ENCODE measurements around the gene OLA1.

The OLA1 gene

GRCh38 chr2:174083843-174084458 is 164.4 kb downstream of the OLA1 start:
- no peak overlapping the region for H4K8ac ChIP-seq (ENCODE audit: low read depth, low read length)
- no peak overlapping the region for H3K4ac ChIP-seq (ENCODE audit: low read depth, low read length)
- H3K9ac ChIP-seq (ENCODE audit: low read length), result no peak overlapping the region
- no peak overlapping the region for H2AK5ac ChIP-seq (ENCODE audit: low read length)
- no peak overlapping the region for H2BK5ac ChIP-seq (ENCODE audit: low read length)
- no peak overlapping the region for H4K5ac ChIP-seq (ENCODE audit: low read length)
- H3K56ac ChIP-seq (ENCODE audit: low read length), result no peak overlapping the region
- H3K4me3 ChIP-seq (ENCODE audit: low read length), result no peak overlapping the region
- no peak overlapping the region for H3K4me2 ChIP-seq (ENCODE audit: low read length)
- H3K18ac ChIP-seq (ENCODE audit: low read length), result no peak overlapping the region
- DNase-seq, result no peak
- no peaks in the 10 kb centered on the region for H3K79me1 ChIP-seq (ENCODE audit: low read length)
- H2BK120ac ChIP-seq (ENCODE audit: low read depth, low read length), result no peak overlapping the region
- WGBS (ENCODE audit: extremely low coverage, insufficient coverage, low lambda C conversion rate), result no CpG with 5 or more reads among the region's 3 CpGs
- no peaks in the 10 kb centered on the region for H3K4me1 ChIP-seq (ENCODE audit: control insufficient read depth, low read depth, low read length)
- H3K23ac ChIP-seq (ENCODE audit: low read length), result no peak overlapping the region
- H2BK15ac ChIP-seq (replicated peaks; ENCODE audit: low read depth), result no peak overlapping the region
- no peaks in the 10 kb centered on the region for H3K79me2 ChIP-seq (ENCODE audit: control insufficient read depth, insufficient read depth, low read length)
- H3K27ac ChIP-seq (ENCODE audit: low read depth, low read length), result no peak overlapping the region
- H3K36me3 ChIP-seq (ENCODE audit: control insufficient read depth, insufficient read depth, low read length), result no peaks in the 10 kb centered on the region
- H3K27me3 ChIP-seq (ENCODE audit: insufficient read depth, low read length, poor library complexity), result no peaks in the 10 kb centered on the region

GRCh38 chr2:174080672-174081121 is 167.6 kb downstream of the OLA1 start:
- Histone ChIP-seq H3K23ac (ENCODE audit: low read length) (no peak overlapping the region), H3K18ac (ENCODE audit: low read length) (no peak overlapping the region), H2BK5ac (ENCODE audit: low read length) (no peak overlapping the region), H2BK120ac (ENCODE audit: low read depth, low read length) (no peak overlapping the region), H3K56ac (ENCODE audit: low read length) (no peak overlapping the region), H3K4me2 (ENCODE audit: low read length) (no peak overlapping the region), H4K5ac (ENCODE audit: low read length) (no peak overlapping the region), H2AK5ac (ENCODE audit: low read length) (no peak overlapping the region), H3K36me3 (ENCODE audit: control insufficient read depth, insufficient read depth, low read length) (no peaks in the 10 kb centered on the region), H4K8ac (ENCODE audit: low read depth, low read length) (no peak overlapping the region), H3K4me1 (ENCODE audit: control insufficient read depth, low read depth, low read length) (no peaks in the 10 kb centered on the region), H3K27ac (ENCODE audit: low read depth, low read length) (no peak overlapping the region), H2BK15ac (replicated peaks; ENCODE audit: low read depth) (no peak overlapping the region), H3K79me1 (ENCODE audit: low read length) (no peaks in the 10 kb centered on the region), H3K27me3 (ENCODE audit: insufficient read depth, low read length, poor library complexity) (no peaks in the 10 kb centered on the region), H3K4me3 (ENCODE audit: low read length) (no peak overlapping the region), H3K4ac (ENCODE audit: low read depth, low read length) (no peak overlapping the region), H3K79me2 (ENCODE audit: control insufficient read depth, insufficient read depth, low read length) (no peaks in the 10 kb centered on the region), H3K9ac (ENCODE audit: low read length) (no peak overlapping the region)
- DNase-seq, result no peak
- no CpG with 5 or more reads among the region's 6 CpGs for WGBS (ENCODE audit: extremely low coverage, insufficient coverage, low lambda C conversion rate)

- Histone ChIP-seq H3K79me2 (ENCODE audit: control insufficient read depth, insufficient read depth, low read length) (no peaks in the 10 kb centered on the region), H3K79me1 (ENCODE audit: low read length) (no peaks in the 10 kb centered on the region), H3K18ac (ENCODE audit: low read length) (no peak overlapping the region), H3K4me3 (ENCODE audit: low read length) (no peak overlapping the region), H2AK5ac (ENCODE audit: low read length) (no peak overlapping the region), H3K27me3 (ENCODE audit: insufficient read depth, low read length, poor library complexity) (no peaks in the 10 kb centered on the region), H4K5ac (ENCODE audit: low read length) (no peak overlapping the region), H2BK15ac (replicated peaks; ENCODE audit: low read depth) (no peak overlapping the region), H3K27ac (ENCODE audit: low read depth, low read length) (no peak overlapping the region), H3K9ac (ENCODE audit: low read length) (no peak overlapping the region), H4K8ac (ENCODE audit: low read depth, low read length) (no peak overlapping the region), H2BK120ac (ENCODE audit: low read depth, low read length) (no peak overlapping the region), H2BK5ac (ENCODE audit: low read length) (no peak overlapping the region), H3K4me2 (ENCODE audit: low read length) (no peak overlapping the region), H3K4me1 (ENCODE audit: control insufficient read depth, low read depth, low read length) (no peaks in the 10 kb centered on the region), H3K4ac (ENCODE audit: low read depth, low read length) (no peak overlapping the region), H3K36me3 (ENCODE audit: control insufficient read depth, insufficient read depth, low read length) (peaks cover 1% of the 10 kb centered on the region), H3K56ac (ENCODE audit: low read length) (no peak overlapping the region), H3K23ac (ENCODE audit: low read length) (no peak overlapping the region)
- DNase-seq, result no peak
Measured at GRCh38 chr2:174078275-174078674, 170.1 kb downstream of the OLA1 start.

- Histone ChIP-seq H3K79me2 (ENCODE audit: control insufficient read depth, insufficient read depth, low read length) (no peaks in the 10 kb centered on the region), H3K4me2 (ENCODE audit: low read length) (no peak overlapping the region), H3K56ac (ENCODE audit: low read length) (no peak overlapping the region), H3K27me3 (ENCODE audit: insufficient read depth, low read length, poor library complexity) (no peaks in the 10 kb centered on the region), H2BK5ac (ENCODE audit: low read length) (no peak overlapping the region), H3K27ac (ENCODE audit: low read depth, low read length) (no peak overlapping the region), H3K4ac (ENCODE audit: low read depth, low read length) (no peak overlapping the region), H3K18ac (ENCODE audit: low read length) (no peak overlapping the region), H4K5ac (ENCODE audit: low read length) (no peak overlapping the region), H3K36me3 (ENCODE audit: control insufficient read depth, insufficient read depth, low read length) (peaks cover 1% of the 10 kb centered on the region), H4K8ac (ENCODE audit: low read depth, low read length) (no peak overlapping the region), H2AK5ac (ENCODE audit: low read length) (no peak overlapping the region), H3K79me1 (ENCODE audit: low read length) (no peaks in the 10 kb centered on the region), H3K23ac (ENCODE audit: low read length) (no peak overlapping the region), H2BK120ac (ENCODE audit: low read depth, low read length) (no peak overlapping the region), H3K4me1 (ENCODE audit: control insufficient read depth, low read depth, low read length) (no peaks in the 10 kb centered on the region), H3K9ac (ENCODE audit: low read length) (no peak overlapping the region), H3K4me3 (ENCODE audit: low read length) (no peak overlapping the region), H2BK15ac (replicated peaks; ENCODE audit: low read depth) (no peak overlapping the region)
- DNase-seq, result no peak
- WGBS (ENCODE audit: extremely low coverage, insufficient coverage, low lambda C conversion rate), result no CpG with 5 or more reads among the region's 1 CpG
Measured at GRCh38 chr2:174076975-174077374, 171.4 kb downstream of the OLA1 start.

GRCh38 chr2:174076040-174076439 is 172.3 kb downstream of the OLA1 start:
- no peak overlapping the region for H2BK15ac ChIP-seq (replicated peaks; ENCODE audit: low read depth)
- H3K9ac ChIP-seq (ENCODE audit: low read length), result no peak overlapping the region
- no peaks in the 10 kb centered on the region for H3K79me1 ChIP-seq (ENCODE audit: low read length)
- H2BK5ac ChIP-seq (ENCODE audit: low read length), result no peak overlapping the region
- no peak overlapping the region for H3K4ac ChIP-seq (ENCODE audit: low read depth, low read length)
- no peak overlapping the region for H3K4me2 ChIP-seq (ENCODE audit: low read length)
- H3K36me3 ChIP-seq (ENCODE audit: control insufficient read depth, insufficient read depth, low read length), result peaks cover 1% of the 10 kb centered on the region
- no peaks in the 10 kb centered on the region for H3K27me3 ChIP-seq (ENCODE audit: insufficient read depth, low read length, poor library complexity)
- H2AK5ac ChIP-seq (ENCODE audit: low read length), result no peak overlapping the region
- no peak overlapping the region for H4K5ac ChIP-seq (ENCODE audit: low read length)
- H2BK120ac ChIP-seq (ENCODE audit: low read depth, low read length), result no peak overlapping the region
- H3K4me1 ChIP-seq (ENCODE audit: control insufficient read depth, low read depth, low read length), result no peaks in the 10 kb centered on the region
- no CpG with 5 or more reads among the region's 2 CpGs for WGBS (ENCODE audit: extremely low coverage, insufficient coverage, low lambda C conversion rate)
- H3K56ac ChIP-seq (ENCODE audit: low read length), result no peak overlapping the region
- H4K8ac ChIP-seq (ENCODE audit: low read depth, low read length), result no peak overlapping the region
- no peak overlapping the region for H3K18ac ChIP-seq (ENCODE audit: low read length)
- H3K27ac ChIP-seq (ENCODE audit: low read depth, low read length), result no peak overlapping the region
- H3K79me2 ChIP-seq (ENCODE audit: control insufficient read depth, insufficient read depth, low read length), result no peaks in the 10 kb centered on the region
- H3K4me3 ChIP-seq (ENCODE audit: low read length), result no peak overlapping the region
- H3K23ac ChIP-seq (ENCODE audit: low read length), result no peak overlapping the region
- no peak for DNase-seq

GRCh38 chr2:174074831-174075230 is 173.5 kb downstream of the OLA1 start:
- Histone ChIP-seq H3K4me3 (ENCODE audit: low read length) (no peak overlapping the region), H3K23ac (ENCODE audit: low read length) (no peak overlapping the region), H3K27ac (ENCODE audit: low read depth, low read length) (no peak overlapping the region), H2BK5ac (ENCODE audit: low read length) (no peak overlapping the region), H3K27me3 (ENCODE audit: insufficient read depth, low read length, poor library complexity) (no peaks in the 10 kb centered on the region), H4K5ac (ENCODE audit: low read length) (no peak overlapping the region), H2AK5ac (ENCODE audit: low read length) (no peak overlapping the region), H3K79me1 (ENCODE audit: low read length) (no peaks in the 10 kb centered on the region), H3K4ac (ENCODE audit: low read depth, low read length) (no peak overlapping the region), H4K8ac (ENCODE audit: low read depth, low read length) (no peak overlapping the region), H3K4me1 (ENCODE audit: control insufficient read depth, low read depth, low read length) (no peaks in the 10 kb centered on the region), H3K56ac (ENCODE audit: low read length) (no peak overlapping the region), H3K18ac (ENCODE audit: low read length) (no peak overlapping the region), H3K4me2 (ENCODE audit: low read length) (no peak overlapping the region), H3K9ac (ENCODE audit: low read length) (no peak overlapping the region), H3K79me2 (ENCODE audit: control insufficient read depth, insufficient read depth, low read length) (no peaks in the 10 kb centered on the region), H3K36me3 (ENCODE audit: control insufficient read depth, insufficient read depth, low read length) (peaks cover 1% of the 10 kb centered on the region), H2BK15ac (replicated peaks; ENCODE audit: low read depth) (no peak overlapping the region), H2BK120ac (ENCODE audit: low read depth, low read length) (no peak overlapping the region)
- DNase-seq, result no peak
- WGBS (ENCODE audit: extremely low coverage, insufficient coverage, low lambda C conversion rate), result no CpG with 5 or more reads among the region's 4 CpGs

Data from mesendoderm (in vitro differentiated cells).